GM10266 (cell line): Measurements from ENCODE around the gene CPA2.

ENCODE experiments used
- DNase-seq: peaks from one replicate; pipeline ENCODE4 v3.0.0; 2012; ENCODE audit errors: extremely low spot score
- CTCF ChIP-seq: IDR thresholded peaks from 2 replicates; pipeline ENCODE4 v1.5.1; 2012; ENCODE audit warnings: mild to moderate bottlenecking, low read depth; ENCODE audit not compliant: control insufficient read depth, insufficient read depth; ENCODE audit errors: missing control alignments

The CPA2 gene

DNA sequence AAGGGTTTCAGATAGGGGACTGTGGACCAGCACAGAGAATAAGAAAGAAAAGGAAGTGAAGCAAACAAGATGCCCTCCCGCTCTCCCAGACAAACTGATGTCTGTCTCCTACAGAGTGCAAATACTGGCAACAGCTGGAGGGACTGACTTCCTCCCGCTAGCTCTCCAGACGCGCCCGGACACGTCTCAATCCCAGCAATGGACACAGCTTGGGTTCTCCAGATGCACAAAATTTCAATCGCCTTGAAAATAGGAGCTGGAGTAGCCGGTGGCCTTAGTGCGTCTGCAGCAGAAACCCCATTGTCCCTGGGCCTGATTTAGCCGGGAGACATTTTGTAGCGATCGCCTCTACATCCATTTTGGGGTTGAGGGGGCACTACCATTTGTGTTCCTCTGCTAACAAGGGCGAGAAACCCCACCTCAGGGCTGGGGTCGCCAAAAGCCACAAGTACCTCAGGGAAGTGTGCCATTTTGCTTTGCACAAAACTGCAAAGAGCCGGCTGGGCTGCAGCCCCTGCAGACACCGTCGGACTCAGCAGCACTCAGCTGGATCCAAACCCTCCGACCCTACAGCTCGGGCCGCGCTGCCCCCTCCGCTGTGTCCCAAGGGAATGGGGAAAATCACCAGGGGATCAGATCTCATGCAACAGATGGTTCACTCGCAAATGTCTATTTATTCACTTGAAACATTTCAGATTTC is 5.9 kb downstream of the CPA2 start:
- no peak for DNase-seq
- no peak for TF ChIP-seq CTCF

- no peak for DNase-seq
Observed at GRCh38 chr7:130273081-130273932, 6.6 kb downstream of the CPA2 start.

GRCh38 chr7:130273933-130274255 is 7.2 kb downstream of the CPA2 start:
- DNase-seq: no peak
- TF ChIP-seq CTCF: no peak

More at GRCh38 chr7:130273081-130273932, 6.6 kb downstream of the CPA2 start:
- no peak for TF ChIP-seq CTCF

DNA sequence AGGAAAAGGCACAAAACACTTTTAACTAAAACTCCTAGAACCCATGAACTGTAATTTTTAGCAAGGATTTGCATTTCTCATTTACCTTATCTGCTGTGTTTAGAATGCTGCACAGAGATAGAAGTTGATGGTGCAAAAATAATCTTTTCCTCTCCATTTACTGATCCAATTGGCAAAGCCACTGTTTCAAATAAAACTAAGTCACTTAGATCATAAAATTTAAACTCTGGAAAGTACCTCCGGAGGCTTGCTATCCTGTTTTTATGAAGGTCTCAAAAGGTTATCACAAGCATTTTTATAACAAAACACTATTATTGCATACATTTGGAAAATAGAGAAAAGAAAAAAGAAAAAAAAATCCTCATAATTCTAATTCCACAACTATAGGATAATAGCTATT is 7.6 kb downstream of the CPA2 start:
- no peak for DNase-seq
- no peak for TF ChIP-seq CTCF

GRCh38 chr7:130274983-130275591 is 8.4 kb downstream of the CPA2 start:
- no peak for TF ChIP-seq CTCF
- DNase-seq: no peak

DNA sequence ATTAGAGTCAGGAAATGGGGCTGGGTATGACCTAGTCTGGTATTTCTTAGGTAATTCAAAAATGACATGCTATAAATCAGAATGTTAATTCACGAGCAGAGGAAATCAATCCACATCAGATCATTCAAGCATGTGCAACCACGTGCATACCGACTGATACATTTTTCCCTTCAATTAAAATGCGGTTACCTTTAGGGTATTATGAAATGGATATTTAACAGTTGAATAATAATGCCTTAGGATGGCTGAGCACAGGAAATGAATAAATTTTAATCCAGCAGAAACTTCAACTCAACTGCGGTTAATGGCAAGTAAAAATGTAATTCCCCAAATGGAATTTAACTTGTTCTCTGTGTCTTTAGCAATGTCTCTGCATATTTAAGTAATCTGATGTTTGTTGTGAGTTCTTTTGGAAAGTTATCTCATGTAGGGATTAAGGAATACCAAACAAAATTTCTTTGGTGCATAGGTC is 9.2 kb downstream of the CPA2 start:
- no peak for TF ChIP-seq CTCF
- no peak for DNase-seq
